ENCODE measurements around the gene GPR132. TPM values are rescaled to one million over a fixed set of nuclear protein-coding genes. Genes with fewer than 3 reads are reported as not detected.
A peak's percentile ranks its signal among the peaks of the same experiment; 100 is the strongest.

GPR132 gene
- total and polyA plus RNA-seq, 9 of the 15 experiments (the other 6 are each of a cell fraction or from before 2014, with no cell fraction given): 0.01 to 1.1 (median 0.25) TPM; not detected in 1

- ATAC-seq: peak; percentile 62
- H3K9ac ChIP-seq (ENCODE audit: insufficient read depth in 1 of 2, low read depth in 2 of 2, low read length in 2 of 2): peak overlapping the region; percentile 48 to 53; a peak in 3 of 4 replicates
- peak overlapping the region; percentile 71 for H3K27ac ChIP-seq (ENCODE audit: extremely low read depth, low read depth, low read length)
- TF ChIP-seq NFXL1 (CRISPR knock-in tag; IDR thresholded peaks at IDR 0.05) (no peak), GTF2A2 (tag; IDR thresholded peaks at IDR 0.05) (no peak), ZFP91 (CRISPR knock-in tag; IDR thresholded peaks at IDR 0.05) (no peak), UBTF (IDR thresholded peaks at IDR 0.05; ENCODE audit: borderline replicate concordance in 1 of 2, low read depth in 2 of 2, low read length in 2 of 2) (0 out of 4 replicates have a peak, but pooled peaks of 1 of the 2 experiments have one; percentile 29), CC2D1A (IDR thresholded peaks at IDR 0.05) (no peak), ZNF431 (CRISPR knock-in tag; IDR thresholded peaks at IDR 0.05) (no peak), SMARCC2 (IDR thresholded peaks at IDR 0.05; ENCODE audit: low read depth) (no peak), MYC (IDR thresholded peaks at IDR 0.05; ENCODE audit: low read depth, low read length) (peak; percentile 26; the same call in 1 of the 2 replicates), MYC (CRISPR knock-in tag; IDR thresholded peaks at IDR 0.05; ENCODE audit: borderline replicate concordance, low read depth) (no peak), THRAP3 (IDR thresholded peaks at IDR 0.05; ENCODE audit: borderline replicate concordance) (no peak)
- TF ChIP-seq, protein P1, sequence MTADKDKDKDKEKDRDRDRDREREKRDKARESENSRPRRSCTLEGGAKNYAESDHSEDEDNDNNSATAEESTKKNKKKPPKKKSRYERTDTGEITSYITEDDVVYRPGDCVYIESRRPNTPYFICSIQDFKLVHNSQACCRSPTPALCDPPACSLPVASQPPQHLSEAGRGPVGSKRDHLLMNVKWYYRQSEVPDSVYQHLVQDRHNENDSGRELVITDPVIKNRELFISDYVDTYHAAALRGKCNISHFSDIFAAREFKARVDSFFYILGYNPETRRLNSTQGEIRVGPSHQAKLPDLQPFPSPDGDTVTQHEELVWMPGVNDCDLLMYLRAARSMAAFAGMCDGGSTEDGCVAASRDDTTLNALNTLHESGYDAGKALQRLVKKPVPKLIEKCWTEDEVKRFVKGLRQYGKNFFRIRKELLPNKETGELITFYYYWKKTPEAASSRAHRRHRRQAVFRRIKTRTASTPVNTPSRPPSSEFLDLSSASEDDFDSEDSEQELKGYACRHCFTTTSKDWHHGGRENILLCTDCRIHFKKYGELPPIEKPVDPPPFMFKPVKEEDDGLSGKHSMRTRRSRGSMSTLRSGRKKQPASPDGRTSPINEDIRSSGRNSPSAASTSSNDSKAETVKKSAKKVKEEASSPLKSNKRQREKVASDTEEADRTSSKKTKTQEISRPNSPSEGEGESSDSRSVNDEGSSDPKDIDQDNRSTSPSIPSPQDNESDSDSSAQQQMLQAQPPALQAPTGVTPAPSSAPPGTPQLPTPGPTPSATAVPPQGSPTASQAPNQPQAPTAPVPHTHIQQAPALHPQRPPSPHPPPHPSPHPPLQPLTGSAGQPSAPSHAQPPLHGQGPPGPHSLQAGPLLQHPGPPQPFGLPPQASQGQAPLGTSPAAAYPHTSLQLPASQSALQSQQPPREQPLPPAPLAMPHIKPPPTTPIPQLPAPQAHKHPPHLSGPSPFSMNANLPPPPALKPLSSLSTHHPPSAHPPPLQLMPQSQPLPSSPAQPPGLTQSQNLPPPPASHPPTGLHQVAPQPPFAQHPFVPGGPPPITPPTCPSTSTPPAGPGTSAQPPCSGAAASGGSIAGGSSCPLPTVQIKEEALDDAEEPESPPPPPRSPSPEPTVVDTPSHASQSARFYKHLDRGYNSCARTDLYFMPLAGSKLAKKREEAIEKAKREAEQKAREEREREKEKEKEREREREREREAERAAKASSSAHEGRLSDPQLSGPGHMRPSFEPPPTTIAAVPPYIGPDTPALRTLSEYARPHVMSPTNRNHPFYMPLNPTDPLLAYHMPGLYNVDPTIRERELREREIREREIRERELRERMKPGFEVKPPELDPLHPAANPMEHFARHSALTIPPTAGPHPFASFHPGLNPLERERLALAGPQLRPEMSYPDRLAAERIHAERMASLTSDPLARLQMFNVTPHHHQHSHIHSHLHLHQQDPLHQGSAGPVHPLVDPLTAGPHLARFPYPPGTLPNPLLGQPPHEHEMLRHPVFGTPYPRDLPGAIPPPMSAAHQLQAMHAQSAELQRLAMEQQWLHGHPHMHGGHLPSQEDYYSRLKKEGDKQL (CRISPR knock-in tag; IDR thresholded peaks at IDR 0.05; ENCODE audit: borderline replicate concordance): no peak
Measured at GRCh38 chr14:105015242-105015641, 50.0 kb downstream of the GPR132 start.

More at GRCh38 chr14:105015242-105015641, 50.0 kb downstream of the GPR132 start:
- Histone ChIP-seq H3K36me3 (ENCODE audit: control insufficient read depth, insufficient read depth, low read length) (peaks cover 57% of the 10 kb centered on the region; the same call in 2 of the 3 replicates), H2AFZ (ENCODE audit: low read depth, low read length) (no peak overlapping the region), H3K4me1 (replicated peaks in 1 of 2; ENCODE audit: control insufficient read depth in 2 of 2, insufficient read depth in 2 of 2, low read length in 2 of 2) (peaks cover 37% of the 10 kb centered on the region in 2 experiments), H3K27me3 (ENCODE audit: control insufficient read depth in 2 of 2, insufficient read depth in 2 of 2, low read length in 2 of 2) (no peaks in the 10 kb centered on the region), H3K79me2 (ENCODE audit: control insufficient read depth, insufficient read depth, low read length) (peaks cover 100% of the 10 kb centered on the region), H3K9me1 (ENCODE audit: control insufficient read depth, insufficient read depth, low read length) (peaks cover 4% of the 10 kb centered on the region), H3K4me3 (peak overlapping the region; percentile 14; the same call in 1 of the 2 replicates), H4K20me1 (replicated peaks; ENCODE audit: control insufficient read depth, insufficient read depth, low read length) (peaks cover 55% of the 10 kb centered on the region), H3K4me2 (ENCODE audit: insufficient read depth, low read length) (peak overlapping the region; percentile 72), H3K9me3 (replicated peaks; ENCODE audit: control insufficient read depth, insufficient read depth, low read depth, low read length) (no peaks in the 10 kb centered on the region)
- FAIRE-seq (peak; percentile 84), DNase-seq (ENCODE audit: extremely low read depth in 1 of 4, low spot score in 3 of 4) (peak in 2 of 4 experiments; percentile 23 to 47)
- ChIA-PET POLR2A (interaction anchor here (4.0 kb wide), 1 partner anchor 9 kb away, joined by 28 read pairs; no protein-coding TSS in a partner anchor), CTCF (ENCODE audit: low intra/inter-chr PET ratio) (no interaction called here)
- WGBS (ENCODE audit: insufficient coverage, low coverage, missing lambda C conversion rate): 0% methylated on average over 9 of the region's 9 CpGs
- in situ Hi-C loops (cut with MboI) (no loop called here), intact Hi-C loops (cut with micrococcal nuclease) (loop anchor here (5.0 kb wide), 1 partner anchor 38 kb away; the partner anchor contains the start of gene AHNAK2)
- no TSS peak for BruUV-seq (replicated peaks)

Data from K562 (cell line).